ENCODE data around the gene GSTM2. TPM values are rescaled to one million over a fixed set of nuclear protein-coding genes. Genes with fewer than 3 reads are reported as not detected.

The GSTM2 gene
- total and polyA plus RNA-seq, 2 experiments from 2014 or later, result 48.7 to 91.4 TPM

DNA sequence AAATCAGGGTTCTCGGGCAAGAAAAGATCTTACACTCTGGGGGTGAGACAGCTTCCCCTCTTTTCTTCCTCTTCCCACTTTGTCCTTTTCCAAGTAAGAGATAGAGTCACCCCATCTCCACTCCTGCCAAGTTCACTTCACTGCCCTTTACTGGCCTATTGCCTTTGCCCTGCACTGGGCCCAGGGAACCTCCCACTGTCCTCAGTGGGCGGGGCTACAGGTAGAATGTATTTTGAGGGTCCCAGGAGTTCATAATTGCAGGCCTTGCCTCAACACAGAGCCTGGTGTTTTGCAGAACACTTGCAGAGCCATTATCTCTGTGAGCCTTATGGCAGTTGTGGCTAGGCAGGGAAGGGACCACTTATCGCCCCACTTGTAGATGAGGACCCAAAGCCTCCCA, 45.0 kb upstream of the GSTM2 start:
- peaks cover 56% of the 10 kb centered on the region for H3K79me2 ChIP-seq
- H3K36me3 ChIP-seq (replicated peaks; ENCODE audit: insufficient read depth, low read depth), result no peaks in the 10 kb centered on the region
- H3K4me2 ChIP-seq, result peak overlapping the region; percentile 93
- H4K20me1 ChIP-seq (ENCODE audit: insufficient read depth, poor library complexity, severe bottlenecking), result peaks cover 47% of the 10 kb centered on the region
- H3K4me3 ChIP-seq, result no peak overlapping the region
- no peak for DNase-seq (ENCODE audit: low spot score)
- no peaks in the 10 kb centered on the region for H3K27me3 ChIP-seq
- WGBS (ENCODE audit: low lambda C conversion rate, missing lambda C conversion rate), result 90% methylated on average over 3 of the region's 3 CpGs
- TF ChIP-seq, protein P1, sequence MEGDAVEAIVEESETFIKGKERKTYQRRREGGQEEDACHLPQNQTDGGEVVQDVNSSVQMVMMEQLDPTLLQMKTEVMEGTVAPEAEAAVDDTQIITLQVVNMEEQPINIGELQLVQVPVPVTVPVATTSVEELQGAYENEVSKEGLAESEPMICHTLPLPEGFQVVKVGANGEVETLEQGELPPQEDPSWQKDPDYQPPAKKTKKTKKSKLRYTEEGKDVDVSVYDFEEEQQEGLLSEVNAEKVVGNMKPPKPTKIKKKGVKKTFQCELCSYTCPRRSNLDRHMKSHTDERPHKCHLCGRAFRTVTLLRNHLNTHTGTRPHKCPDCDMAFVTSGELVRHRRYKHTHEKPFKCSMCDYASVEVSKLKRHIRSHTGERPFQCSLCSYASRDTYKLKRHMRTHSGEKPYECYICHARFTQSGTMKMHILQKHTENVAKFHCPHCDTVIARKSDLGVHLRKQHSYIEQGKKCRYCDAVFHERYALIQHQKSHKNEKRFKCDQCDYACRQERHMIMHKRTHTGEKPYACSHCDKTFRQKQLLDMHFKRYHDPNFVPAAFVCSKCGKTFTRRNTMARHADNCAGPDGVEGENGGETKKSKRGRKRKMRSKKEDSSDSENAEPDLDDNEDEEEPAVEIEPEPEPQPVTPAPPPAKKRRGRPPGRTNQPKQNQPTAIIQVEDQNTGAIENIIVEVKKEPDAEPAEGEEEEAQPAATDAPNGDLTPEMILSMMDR (IDR thresholded peaks at IDR 0.05; ENCODE audit: poor library complexity), result no peak
- TF ChIP-seq EZH2 (IDR thresholded peaks at IDR 0.05; ENCODE audit: borderline replicate concordance) (no peak), EZH2phosphoT487 (IDR thresholded peaks at IDR 0.05; ENCODE audit: low read depth, severe bottlenecking, unreplicated experiment) (no peak)
- H3K27ac ChIP-seq, result peak overlapping the region; percentile 74
- H3K9me3 ChIP-seq (ENCODE audit: low read depth), result no peaks in the 10 kb centered on the region
- no peak overlapping the region for H2AFZ ChIP-seq
- peaks cover 29% of the 10 kb centered on the region for H3K4me1 ChIP-seq (ENCODE audit: insufficient read depth)
- no peaks in the 10 kb centered on the region for H3K9me2 ChIP-seq (replicated peaks; ENCODE audit: insufficient read depth)

DNA sequence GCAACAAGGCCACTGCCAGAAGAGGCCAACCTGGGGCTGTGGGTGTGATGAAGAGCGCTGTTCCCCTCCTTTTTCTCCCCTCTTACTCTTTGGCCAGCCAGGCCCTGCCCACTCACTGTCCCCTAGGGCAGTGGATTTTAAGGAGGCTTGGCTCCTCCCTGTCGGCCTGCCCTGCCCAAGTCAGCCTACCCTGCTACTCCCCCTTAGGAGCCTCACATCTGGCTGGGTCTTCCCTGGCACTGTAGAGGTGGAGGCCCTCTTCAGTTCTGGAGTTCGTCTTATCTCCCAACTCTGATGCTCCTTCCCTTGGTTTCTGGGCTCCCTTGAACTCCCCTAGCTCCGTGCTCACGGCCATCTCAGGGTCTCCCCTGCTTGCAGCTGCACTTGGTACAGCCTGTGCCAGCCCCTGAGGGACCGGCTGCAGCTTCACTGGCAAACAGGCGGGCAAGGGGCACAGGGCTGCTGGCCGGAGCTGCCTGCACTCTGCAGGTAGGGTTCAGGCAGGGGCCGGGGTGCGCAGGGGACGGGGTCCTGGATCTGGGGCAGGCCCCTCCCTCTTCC, 44.2 kb upstream of the GSTM2 start:
- H4K20me1 ChIP-seq (ENCODE audit: insufficient read depth, poor library complexity, severe bottlenecking), result peaks cover 47% of the 10 kb centered on the region
- no peak overlapping the region for H3K4me3 ChIP-seq
- H3K4me2 ChIP-seq, result peak overlapping the region; percentile 93
- WGBS (ENCODE audit: low lambda C conversion rate, missing lambda C conversion rate), result 81% methylated on average over 11 of the region's 11 CpGs
- TF ChIP-seq, protein P1 (IDR thresholded peaks at IDR 0.05; ENCODE audit: poor library complexity), result no peak
- TF ChIP-seq EZH2phosphoT487 (IDR thresholded peaks at IDR 0.05; ENCODE audit: low read depth, severe bottlenecking, unreplicated experiment) (no peak), EZH2 (IDR thresholded peaks at IDR 0.05; ENCODE audit: borderline replicate concordance) (no peak)
- H2AFZ ChIP-seq, result no peak overlapping the region
- no peaks in the 10 kb centered on the region for H3K9me3 ChIP-seq (ENCODE audit: low read depth)
- peak overlapping the region; percentile 74 for H3K27ac ChIP-seq
- H3K4me1 ChIP-seq (ENCODE audit: insufficient read depth), result peaks cover 28% of the 10 kb centered on the region
- no peaks in the 10 kb centered on the region for H3K9me2 ChIP-seq (replicated peaks; ENCODE audit: insufficient read depth)
- H3K36me3 ChIP-seq (replicated peaks; ENCODE audit: insufficient read depth, low read depth), result no peaks in the 10 kb centered on the region
- H3K27me3 ChIP-seq, result no peaks in the 10 kb centered on the region
- DNase-seq (ENCODE audit: low spot score), result no peak
- H3K79me2 ChIP-seq, result peaks cover 56% of the 10 kb centered on the region

DNA sequence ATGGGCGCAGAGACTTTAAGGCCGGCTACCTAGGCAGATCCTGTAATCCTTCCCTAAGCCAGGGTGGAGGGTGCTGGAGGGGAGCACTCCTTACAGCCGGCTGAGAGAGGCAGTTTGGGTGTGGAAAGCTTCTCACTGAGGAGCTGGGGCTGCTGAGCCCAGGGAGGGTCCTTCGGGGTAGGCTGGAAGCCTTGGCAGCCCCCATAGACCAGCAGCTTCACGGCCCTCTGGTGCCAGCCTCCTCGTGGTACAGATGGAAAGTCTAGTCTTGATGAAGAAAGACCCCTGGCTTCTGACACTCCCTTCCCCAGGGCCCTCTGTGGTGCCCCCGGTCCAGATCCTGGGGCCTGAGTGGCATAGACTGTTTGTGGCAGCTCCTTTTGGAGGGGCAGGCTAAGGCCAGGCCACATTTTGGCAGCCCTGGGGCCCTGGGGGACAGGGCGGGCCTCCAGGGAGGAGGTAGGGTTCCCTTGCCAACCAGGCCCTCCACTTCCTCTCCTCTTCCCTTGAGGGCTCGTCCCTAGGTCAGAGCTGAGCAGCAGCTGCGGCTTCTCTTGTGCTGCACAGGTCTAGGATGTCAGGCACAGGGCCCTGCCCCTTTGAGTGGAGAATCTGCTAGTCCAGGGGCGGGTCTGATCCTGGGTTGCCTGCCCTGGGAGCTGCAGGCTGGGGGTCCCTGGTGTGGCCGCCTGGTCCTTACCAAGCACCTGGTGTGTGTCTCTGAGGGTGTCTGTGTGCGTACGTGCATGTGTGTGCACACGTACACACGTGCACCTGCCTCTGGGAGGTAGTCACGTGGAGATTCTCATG, 43.5 kb upstream of the GSTM2 start:
- Histone ChIP-seq H3K9me2 (replicated peaks; ENCODE audit: insufficient read depth) (no peaks in the 10 kb centered on the region), H3K4me2 (peak overlapping the region; percentile 93), H4K20me1 (ENCODE audit: insufficient read depth, poor library complexity, severe bottlenecking) (peaks cover 47% of the 10 kb centered on the region), H3K36me3 (replicated peaks; ENCODE audit: insufficient read depth, low read depth) (no peaks in the 10 kb centered on the region), H3K79me2 (peaks cover 52% of the 10 kb centered on the region), H3K4me3 (no peak overlapping the region), H3K9me3 (ENCODE audit: low read depth) (no peaks in the 10 kb centered on the region), H3K27ac (peak overlapping the region; percentile 74), H2AFZ (no peak overlapping the region), H3K27me3 (no peaks in the 10 kb centered on the region), H3K4me1 (ENCODE audit: insufficient read depth) (peaks cover 21% of the 10 kb centered on the region)
- TF ChIP-seq, protein P1 (IDR thresholded peaks at IDR 0.05; ENCODE audit: poor library complexity), result no peak
- no peak for DNase-seq (ENCODE audit: low spot score)
- 84% methylated on average over 15 of the region's 17 CpGs for WGBS (ENCODE audit: low lambda C conversion rate, missing lambda C conversion rate)

Measured in hepatocyte (in vitro differentiated cells).